Activated CD4-positive, alpha-beta T cell treated with anti-CD3 and anti-CD28 coated beads for 24 hours (primary cell): ENCODE results near the gene PRAMEF7.
"Not testable (repeated sequence)": the region's sequence is repeated elsewhere in the genome, so short reads cannot be mapped to it uniquely, and the experiment has no call there.

Source experiments
- DNase-seq, 2 donors: peaks; one replicate each; pipeline ENCODE4 v3.0.0-alpha.2; 2020; ENCODE audit warnings: low read depth in 2 of 2

PRAMEF7 gene

DNA sequence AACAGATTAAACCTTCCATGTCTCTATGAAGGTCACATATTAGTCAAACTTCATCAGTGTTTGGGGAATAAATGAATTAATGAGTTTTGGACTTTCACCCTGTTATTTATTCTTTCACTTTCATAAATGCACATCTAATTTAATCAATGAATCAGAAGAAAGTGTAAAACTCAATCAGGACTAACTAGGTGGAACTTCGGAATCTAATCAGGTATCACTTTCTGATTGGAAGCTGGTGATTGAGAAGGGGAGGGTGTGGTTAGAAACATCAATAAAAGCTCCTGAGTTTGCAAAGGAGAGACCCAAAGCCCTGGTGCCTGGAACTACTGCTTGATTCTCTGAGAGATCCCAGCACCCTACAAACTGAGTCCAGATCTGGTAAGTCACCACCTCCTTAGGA is at the start of gene PRAMEF7:
Gene PRAMEF7 (plus strand): TSS at position 301 of the 400 bp plus-strand sequence. CDS start 1,083 bp downstream, outside the sequence.
- not testable (repeated sequence) for DNase-seq

GRCh38 chr1:12878453-12878852 is 38.0 kb upstream of the PRAMEF7 start:
- DNase-seq, result not testable (repeated sequence)

DNA sequence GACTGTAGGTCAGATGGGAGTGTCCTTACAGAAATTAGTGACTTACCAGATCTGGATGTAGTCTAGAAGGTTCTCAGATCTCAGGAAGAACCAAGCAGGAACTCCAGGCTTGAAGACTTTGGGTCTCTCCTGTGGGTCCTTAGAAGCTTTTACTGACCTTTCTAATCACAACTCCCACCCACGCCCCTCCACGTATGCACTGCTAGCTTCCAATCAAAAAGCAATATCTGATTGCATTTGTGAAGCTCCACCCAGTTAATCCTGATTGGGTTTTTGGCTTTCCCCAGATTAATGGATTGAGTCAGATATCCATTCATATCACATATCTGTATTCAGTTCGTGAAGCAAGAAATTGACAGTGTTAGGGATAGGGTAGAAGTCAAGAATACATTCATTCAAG is 30.3 kb upstream of the PRAMEF7 start, which contains the start of gene PRAMEF4:
Gene PRAMEF4 (minus strand): TSS at position 101 of the 400 bp plus-strand sequence. CDS start 2,807 bp downstream, outside the sequence.
- not testable (repeated sequence) for DNase-seq

DNA sequence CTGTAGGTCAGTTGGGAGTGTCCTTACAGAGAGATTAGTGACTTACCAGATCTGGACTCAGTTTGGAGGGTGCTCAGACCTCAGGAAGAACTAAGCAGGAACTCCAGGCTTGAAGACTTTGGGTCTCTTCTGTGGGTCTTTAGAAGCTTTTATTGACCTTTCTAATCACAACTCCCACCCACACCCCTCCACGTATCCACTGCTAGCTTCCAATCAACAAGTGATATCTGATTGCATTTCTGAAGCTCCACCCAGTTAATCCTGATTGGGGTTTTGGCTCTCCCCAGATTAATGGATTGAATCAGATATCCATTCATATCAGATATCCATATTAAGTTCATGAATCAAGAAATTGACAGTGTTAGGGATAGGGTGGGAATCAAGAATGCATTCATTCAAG is 18.2 kb upstream of the PRAMEF7 start, which contains the start of gene PRAMEF10:
Gene PRAMEF10 (minus strand): TSS at position 101 of the 400 bp plus-strand sequence. CDS start 2,423 bp downstream, outside the sequence.
- not testable (repeated sequence) for DNase-seq

- DNase-seq, result not testable (repeated sequence)
Observed at GRCh38 chr1:12899186-12899585, 17.2 kb upstream of the PRAMEF7 start.

GRCh38 chr1:12903793-12904572 is 12.4 kb upstream of the PRAMEF7 start:
- not testable (repeated sequence) for DNase-seq

DNA sequence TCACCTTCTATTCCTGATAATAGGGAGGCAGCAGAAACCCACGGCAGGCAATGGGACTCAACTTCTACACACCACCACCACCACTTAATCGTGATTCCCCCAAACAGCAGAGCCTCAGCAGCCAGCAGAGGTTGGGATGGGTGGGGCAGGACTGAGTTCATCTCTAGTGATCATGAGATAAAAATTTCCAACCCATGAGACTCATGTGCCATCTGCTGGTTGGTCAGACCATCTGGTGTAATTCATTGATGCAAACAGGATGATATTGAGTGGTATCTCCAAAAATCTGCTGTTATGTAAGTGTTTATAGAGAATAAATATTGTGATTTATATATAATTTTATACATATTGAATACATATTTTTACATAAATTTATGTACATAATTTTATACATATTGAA is 5.3 kb downstream of the PRAMEF7 start:
- not testable (repeated sequence) for DNase-seq

DNA sequence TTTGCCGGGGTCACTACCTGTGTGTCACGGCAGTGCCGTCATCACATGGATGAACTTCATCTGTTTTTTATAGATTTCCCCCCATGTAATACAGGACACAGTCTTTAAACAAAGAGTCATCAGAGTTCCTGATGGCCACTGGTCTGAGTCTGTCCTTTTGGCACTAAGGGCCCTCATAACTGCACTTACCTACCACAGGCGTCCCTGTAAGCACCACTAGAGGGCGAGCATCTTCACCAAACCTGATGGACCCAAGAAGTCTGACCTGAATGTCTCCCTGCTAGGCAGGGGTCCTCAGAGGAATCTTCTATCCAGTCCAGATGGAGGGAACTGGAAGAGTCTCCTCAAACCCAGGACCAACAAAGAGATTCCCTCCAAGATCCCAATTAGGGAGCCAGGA is 8.0 kb downstream of the PRAMEF7 start:
- DNase-seq, result not testable (repeated sequence)

DNA sequence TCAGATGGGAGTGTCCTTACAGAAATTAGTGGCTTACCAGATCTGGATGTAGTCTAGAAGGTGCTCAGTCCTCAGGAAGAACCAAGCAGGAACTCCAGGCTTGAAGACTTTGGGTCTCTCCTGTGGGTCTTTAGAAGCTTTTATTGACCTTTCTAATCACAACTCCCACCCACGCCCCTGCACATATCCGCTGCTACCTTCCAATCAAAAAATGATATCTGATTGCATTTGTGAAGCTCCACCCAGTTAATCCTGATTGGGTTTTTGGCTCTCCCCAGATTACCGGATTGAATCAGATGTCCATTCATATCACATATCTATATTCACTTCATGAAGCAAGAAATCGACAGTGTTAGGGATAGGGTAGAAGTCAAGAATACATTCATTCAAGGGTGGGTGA is 31.1 kb downstream of the PRAMEF7 start, which contains the start of gene PRAMEF6:
Gene PRAMEF6 (minus strand): TSS at position 101 of the 400 bp plus-strand sequence. CDS start 5,062 bp downstream, outside the sequence.
- DNase-seq, result not testable (repeated sequence)
